Karpas-422 (cell line): ENCODE results near the gene GABRB3. TPM values are rescaled to one million over a fixed set of nuclear protein-coding genes. Genes with fewer than 3 reads are reported as not detected.
"Not testable (repeated sequence)": the region's sequence is repeated elsewhere in the genome, so short reads cannot be mapped to it uniquely, and the experiment has no call there.

Source experiments
- DNase-seq: peaks from one replicate; pipeline ENCODE4 v3.0.0-alpha.2; 2015
- H2AFZ ChIP-seq: fragments of 200-600 bp; sonication (generic); 2 replicates; pipeline ENCODE4 v1.6.1; 2014; ENCODE audit warnings: antibody characterized with exemption, low read length, mixed read lengths
- H3K27ac ChIP-seq: fragments of 200-600 bp; sonication (generic); 2 replicates; pipeline ENCODE4 v1.5.1; 2014; ENCODE audit warnings: mild to moderate bottlenecking, low read length, moderate library complexity
- H3K27me3 ChIP-seq: fragments of 200-600 bp; sonication (generic); 2 replicates; pipeline ENCODE4 v1.6.1; 2014; ENCODE audit warnings: low read length, mixed read lengths
- H3K36me3 ChIP-seq: fragments of 200-600 bp; sonication (generic); 2 replicates; pipeline ENCODE4 v1.6.1; 2014; ENCODE audit warnings: low read length, mixed read lengths; ENCODE audit not compliant: insufficient read depth
- H3K4me1 ChIP-seq: fragments of 200-600 bp; sonication (generic); 2 replicates; pipeline ENCODE4 v1.6.1; 2014; ENCODE audit warnings: mild to moderate bottlenecking, low read length, mixed read lengths
- H3K4me2 ChIP-seq: fragments of 200-600 bp; sonication (generic); 2 replicates; pipeline ENCODE4 v1.6.1; 2014; ENCODE audit warnings: low read length, low read depth, mild to moderate bottlenecking; ENCODE audit not compliant: poor library complexity, severe bottlenecking
- H3K4me3 ChIP-seq: fragments of 200-600 bp; sonication (generic); 2 replicates; pipeline ENCODE4 v1.5.1; 2014; ENCODE audit warnings: mild to moderate bottlenecking, antibody characterized with exemption, low read length, mixed read lengths
- H3K79me2 ChIP-seq: fragments of 200-600 bp; sonication (generic); 2 replicates; pipeline ENCODE4 v1.6.1; 2014; ENCODE audit warnings: mild to moderate bottlenecking, low read length, mixed read lengths
- H3K9ac ChIP-seq: fragments of 200-600 bp; sonication (generic); 2 replicates; pipeline ENCODE4 v1.6.0; 2014; ENCODE audit warnings: low read length
- H3K9me2 ChIP-seq: fragments of 200-600 bp; sonication (generic), shearing (Covaris generic); replicated peaks from 2 replicates; pipeline ENCODE4 v1.6.0; 2014; ENCODE audit warnings: mild to moderate bottlenecking, low read length, moderate library complexity; ENCODE audit not compliant: insufficient read depth
- H3K9me3 ChIP-seq: fragments of 300-700, 200-600 bp; sonication (generic); 2 replicates; pipeline ENCODE4 v1.6.1; 2014; ENCODE audit warnings: low read length, mixed read lengths
- H4K20me1 ChIP-seq: fragments of 200-600 bp; sonication (generic); 2 replicates; pipeline ENCODE4 v1.6.1; 2014; ENCODE audit warnings: mild to moderate bottlenecking, antibody characterized with exemption, low read length, low read depth; ENCODE audit not compliant: insufficient read depth
- total RNA-seq: library from RNA; depleted of rRNA; stranded (reverse); fragments of >200 nt; shearing (Covaris generic); gene quantifications from 2 replicates; pipeline ENCODE4 v1.2.3, GENCODE V29; 2014; ENCODE audit warnings: low replicate concordance

Gene GABRB3
- total RNA-seq, 1 experiment from 2014 or later, result not detected

DNA sequence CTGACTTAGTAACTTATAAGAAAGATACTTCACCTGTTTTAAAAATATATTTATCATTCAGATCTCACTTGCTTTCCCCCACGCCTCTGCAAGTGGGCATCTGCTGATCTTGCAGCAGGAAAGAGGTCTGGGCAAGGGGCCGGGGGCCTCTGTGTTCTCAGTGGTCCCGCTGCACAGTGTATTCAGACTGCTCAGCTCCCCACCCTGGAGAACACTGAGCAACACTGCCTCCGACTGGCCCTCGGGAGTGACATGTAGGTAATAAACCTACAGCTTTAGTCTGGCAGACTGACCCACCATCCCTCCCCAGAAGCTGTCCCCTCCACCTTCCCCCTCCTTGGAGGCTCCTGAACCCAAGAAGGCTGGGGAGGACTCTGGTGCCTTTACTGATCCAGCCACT, 43.8 kb downstream of the GABRB3 start:
- H3K9me2 ChIP-seq, result no peaks in the 10 kb centered on the region
- H3K4me2 ChIP-seq, result no peak overlapping the region
- H3K36me3 ChIP-seq, result no peaks in the 10 kb centered on the region
- no peaks in the 10 kb centered on the region for H4K20me1 ChIP-seq
- H3K27ac ChIP-seq, result no peak overlapping the region
- H3K9ac ChIP-seq, result no peak overlapping the region
- DNase-seq, result no peak
- peaks cover 46% of the 10 kb centered on the region for H3K9me3 ChIP-seq
- no peaks in the 10 kb centered on the region for H3K79me2 ChIP-seq
- H3K4me1 ChIP-seq, result no peaks in the 10 kb centered on the region
- no peak overlapping the region for H3K4me3 ChIP-seq
- no peak overlapping the region for H2AFZ ChIP-seq
- no peaks in the 10 kb centered on the region for H3K27me3 ChIP-seq

GRCh38 chr15:26724381-26725150, 48.3 kb downstream of the GABRB3 start:
- Histone ChIP-seq H3K4me1 (no peaks in the 10 kb centered on the region), H3K9ac (no peak overlapping the region), H3K27ac (no peak overlapping the region), H3K4me3 (no peak overlapping the region), H3K9me2 (no peaks in the 10 kb centered on the region), H3K27me3 (no peaks in the 10 kb centered on the region), H4K20me1 (no peaks in the 10 kb centered on the region), H3K79me2 (no peaks in the 10 kb centered on the region), H2AFZ (no peak overlapping the region), H3K4me2 (no peak overlapping the region), H3K9me3 (peaks cover 29% of the 10 kb centered on the region), H3K36me3 (no peaks in the 10 kb centered on the region)
- no peak for DNase-seq

DNA sequence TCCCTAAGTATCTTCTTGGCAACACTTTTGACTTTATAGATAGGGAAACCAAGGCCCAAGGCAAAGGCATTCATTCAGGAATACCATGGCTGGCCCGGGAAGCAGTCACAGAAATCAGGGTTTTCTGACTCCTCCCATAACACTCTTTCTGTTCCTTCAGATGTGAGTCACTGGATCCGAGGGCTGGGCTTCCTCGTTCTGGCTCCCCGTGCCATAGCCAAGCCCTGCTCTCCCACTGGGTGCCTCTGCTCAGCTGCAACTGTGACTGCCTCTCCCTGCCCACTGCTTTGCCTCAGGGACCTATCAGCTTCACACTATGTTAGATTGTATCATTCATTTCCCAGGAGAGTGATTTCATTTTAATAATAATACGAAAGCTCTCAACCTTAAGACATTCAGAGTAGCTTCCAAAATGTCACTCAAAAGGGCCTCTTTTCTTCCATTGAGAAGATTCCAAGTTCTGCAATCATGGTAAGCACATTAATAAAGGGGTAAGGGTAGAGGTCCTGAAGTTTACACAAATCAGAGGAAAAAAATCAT, 50.2 kb downstream of the GABRB3 start:
- no peak overlapping the region for H3K4me2 ChIP-seq
- H3K4me3 ChIP-seq, result no peak overlapping the region
- no peaks in the 10 kb centered on the region for H3K79me2 ChIP-seq
- peaks cover 19% of the 10 kb centered on the region; the same call in 1 of the 2 replicates for H3K9me3 ChIP-seq
- DNase-seq, result no peak
- H2AFZ ChIP-seq, result no peak overlapping the region
- H3K4me1 ChIP-seq, result no peaks in the 10 kb centered on the region
- H3K36me3 ChIP-seq, result no peaks in the 10 kb centered on the region; the same call in 1 of the 2 replicates
- no peaks in the 10 kb centered on the region for H4K20me1 ChIP-seq
- no peak overlapping the region for H3K9ac ChIP-seq
- H3K27me3 ChIP-seq, result no peaks in the 10 kb centered on the region
- H3K9me2 ChIP-seq, result no peaks in the 10 kb centered on the region
- H3K27ac ChIP-seq, result no peak overlapping the region

DNA sequence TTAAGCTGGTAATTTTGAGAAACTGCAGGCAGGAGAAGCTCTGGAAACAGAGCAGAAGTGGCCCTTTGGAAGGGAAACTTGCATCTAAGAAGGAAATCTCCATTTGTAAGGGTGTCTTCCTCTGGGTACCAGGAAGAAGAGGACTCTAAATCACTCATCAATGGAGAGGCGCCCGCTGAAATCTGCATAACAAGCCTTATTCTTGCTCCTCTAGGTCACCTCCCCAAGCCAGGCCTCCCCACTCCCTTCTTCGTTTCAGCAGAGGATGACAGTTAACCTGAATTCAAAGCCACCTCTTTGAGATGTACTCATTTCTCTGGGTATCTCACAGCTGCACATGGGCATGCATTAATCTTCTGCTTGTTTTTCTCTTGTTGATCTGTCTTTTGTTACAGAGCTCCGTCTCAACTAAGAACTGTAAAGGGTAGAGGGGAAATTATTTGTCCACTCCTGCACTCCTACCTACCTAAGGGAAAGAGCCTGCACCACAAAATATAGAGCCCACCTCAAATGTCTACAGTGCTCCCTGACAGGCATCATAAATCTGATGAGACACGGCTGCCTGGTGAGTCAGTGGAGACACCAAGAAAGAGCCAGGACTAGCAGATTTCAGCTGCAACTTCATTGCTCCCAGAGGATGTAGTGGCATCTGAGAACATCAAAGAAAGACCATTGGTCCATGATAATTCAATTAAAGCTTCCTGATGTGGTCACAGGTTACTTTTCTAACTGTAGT, 51.5 kb downstream of the GABRB3 start:
- H3K9me3 ChIP-seq, result peaks cover 21% of the 10 kb centered on the region
- no peaks in the 10 kb centered on the region for H4K20me1 ChIP-seq
- no peaks in the 10 kb centered on the region for H3K4me1 ChIP-seq
- H3K9ac ChIP-seq, result no peak overlapping the region
- H3K27ac ChIP-seq, result no peak overlapping the region
- H3K79me2 ChIP-seq, result no peaks in the 10 kb centered on the region
- H3K36me3 ChIP-seq, result no peaks in the 10 kb centered on the region; the same call in 1 of the 2 replicates
- no peaks in the 10 kb centered on the region for H3K27me3 ChIP-seq
- H3K9me2 ChIP-seq, result no peaks in the 10 kb centered on the region
- no peak overlapping the region for H3K4me3 ChIP-seq
- no peak overlapping the region for H3K4me2 ChIP-seq
- no peak overlapping the region for H2AFZ ChIP-seq
- no peak for DNase-seq

DNA sequence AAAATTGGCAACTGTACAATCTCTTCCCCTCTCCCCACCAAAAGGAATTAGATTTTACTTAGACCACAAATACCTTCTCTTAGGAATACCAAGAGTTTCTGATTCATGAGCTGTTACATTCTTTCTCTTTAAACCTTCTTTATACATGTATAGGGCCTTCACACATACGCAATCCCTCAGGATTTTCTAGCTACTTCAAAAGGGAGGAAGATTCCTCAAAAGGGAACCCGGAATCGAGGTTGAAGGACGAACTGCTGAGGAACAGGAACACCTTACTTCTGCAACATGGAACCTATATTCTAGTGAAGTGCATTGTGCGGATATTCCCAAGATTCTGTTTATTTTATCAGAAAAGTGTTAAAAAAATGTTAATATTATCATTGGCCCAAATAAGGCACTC, 52.3 kb downstream of the GABRB3 start:
- no peak overlapping the region for H3K9ac ChIP-seq
- H3K79me2 ChIP-seq, result no peaks in the 10 kb centered on the region
- no peaks in the 10 kb centered on the region; the same call in 1 of the 2 replicates for H3K36me3 ChIP-seq
- DNase-seq, result no peak
- no peaks in the 10 kb centered on the region for H3K27me3 ChIP-seq
- H3K9me3 ChIP-seq, result peaks cover 29% of the 10 kb centered on the region
- no peak overlapping the region for H3K4me3 ChIP-seq
- no peak overlapping the region for H3K27ac ChIP-seq
- H2AFZ ChIP-seq, result no peak overlapping the region
- no peaks in the 10 kb centered on the region for H4K20me1 ChIP-seq
- H3K9me2 ChIP-seq, result no peaks in the 10 kb centered on the region
- no peak overlapping the region for H3K4me2 ChIP-seq
- H3K4me1 ChIP-seq, result no peaks in the 10 kb centered on the region

- not testable (repeated sequence) for H3K9ac ChIP-seq, H3K9me2 ChIP-seq, H3K27me3 ChIP-seq, H3K4me1 ChIP-seq, H2AFZ ChIP-seq, H3K79me2 ChIP-seq, DNase-seq, H4K20me1 ChIP-seq, H3K36me3 ChIP-seq, H3K27ac ChIP-seq, H3K4me2 ChIP-seq, H3K4me3 ChIP-seq
- peaks cover 24% of the 10 kb centered on the region for H3K9me3 ChIP-seq
These were observed 53.0 kb downstream of the GABRB3 start for GRCh38 chr15:26719866-26720265.

DNA sequence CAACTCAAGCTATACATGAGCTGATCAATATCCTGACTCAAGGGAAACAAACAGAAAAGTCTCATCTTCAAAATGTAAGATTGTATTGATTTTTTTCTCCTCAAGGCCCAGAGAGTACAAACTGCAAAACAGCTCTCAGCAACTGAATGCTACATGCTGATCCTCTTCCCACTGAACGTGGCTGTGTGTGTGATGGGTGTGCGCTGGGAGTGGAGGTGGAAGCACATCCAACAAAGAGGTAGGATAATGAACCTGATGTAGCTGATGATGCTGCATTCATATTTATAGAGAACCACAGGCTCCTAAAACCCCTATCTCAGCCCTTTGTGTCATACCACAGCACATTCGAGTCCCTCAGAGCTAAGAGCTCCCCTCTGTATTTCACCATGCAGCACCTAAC, 56.8 kb downstream of the GABRB3 start:
- H3K9ac ChIP-seq, result no peak overlapping the region
- no peak overlapping the region for H3K4me2 ChIP-seq
- H3K4me3 ChIP-seq, result no peak overlapping the region
- no peaks in the 10 kb centered on the region for H3K27me3 ChIP-seq
- H3K36me3 ChIP-seq, result no peaks in the 10 kb centered on the region; the same call in 1 of the 2 replicates
- no peaks in the 10 kb centered on the region for H3K4me1 ChIP-seq
- peaks cover 26% of the 10 kb centered on the region for H3K9me3 ChIP-seq
- DNase-seq, result peak; percentile 9
- no peak overlapping the region for H2AFZ ChIP-seq
- no peak overlapping the region for H3K27ac ChIP-seq
- no peaks in the 10 kb centered on the region for H3K9me2 ChIP-seq
- no peaks in the 10 kb centered on the region for H3K79me2 ChIP-seq
- H4K20me1 ChIP-seq, result no peaks in the 10 kb centered on the region

DNA sequence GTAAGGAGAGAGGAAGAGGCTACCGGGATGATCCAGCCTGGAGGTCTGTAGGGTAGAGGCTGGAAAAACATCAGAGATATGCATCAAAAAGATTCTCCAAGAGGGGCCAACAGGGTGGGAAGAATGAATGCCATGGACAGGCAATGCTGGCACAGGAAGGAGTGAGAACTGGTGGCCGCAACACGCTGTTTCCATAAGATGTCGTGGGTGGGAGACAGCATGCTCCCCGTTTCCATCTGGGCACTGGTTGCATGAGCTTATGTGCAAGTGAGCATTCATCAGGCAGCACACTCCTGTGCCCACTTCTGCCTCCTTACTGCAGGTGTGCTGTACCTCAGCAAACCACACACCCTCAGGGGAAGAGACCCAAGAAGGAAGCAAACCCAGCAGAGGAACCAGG, 59.4 kb downstream of the GABRB3 start:
- Histone ChIP-seq H3K79me2 (no peaks in the 10 kb centered on the region), H3K9ac (no peak overlapping the region), H4K20me1 (no peaks in the 10 kb centered on the region), H3K27me3 (no peaks in the 10 kb centered on the region), H3K4me2 (no peak overlapping the region), H2AFZ (no peak overlapping the region), H3K27ac (no peak overlapping the region), H3K9me3 (peaks cover 26% of the 10 kb centered on the region), H3K4me3 (no peak overlapping the region), H3K4me1 (no peaks in the 10 kb centered on the region), H3K9me2 (no peaks in the 10 kb centered on the region), H3K36me3 (no peaks in the 10 kb centered on the region)
- DNase-seq, result peak; percentile 12
